OCI-LY7 (cell line): ENCODE measurements around the gene SUMF2.

Experiments
- CTCF ChIP-seq: fragments of 200-600 bp; sonication (generic); conservative IDR thresholded peaks from 2 replicates; pipeline ENCODE4 v1.5.1; 2014; ENCODE audit warnings: mild to moderate bottlenecking, antibody characterized with exemption, low read length, moderate library complexity, mixed read lengths
- EZH2phosphoT487 ChIP-seq: fragments of 200-600 bp; sonication (generic); IDR thresholded peaks from 2 replicates; pipeline ENCODE4 v1.6.1; 2018; ENCODE audit warnings: low read depth, borderline replicate concordance, mild to moderate bottlenecking, mixed run types, antibody characterized with exemption, low read length, moderate library complexity, mixed read lengths

GRCh38 chr7:56087445-56087844 is 23.4 kb downstream of the SUMF2 start:
- TF ChIP-seq CTCF (no peak), EZH2phosphoT487 (no peak)
